ENCODE measurements around the gene NDUFS8.

Gene NDUFS8

DNA sequence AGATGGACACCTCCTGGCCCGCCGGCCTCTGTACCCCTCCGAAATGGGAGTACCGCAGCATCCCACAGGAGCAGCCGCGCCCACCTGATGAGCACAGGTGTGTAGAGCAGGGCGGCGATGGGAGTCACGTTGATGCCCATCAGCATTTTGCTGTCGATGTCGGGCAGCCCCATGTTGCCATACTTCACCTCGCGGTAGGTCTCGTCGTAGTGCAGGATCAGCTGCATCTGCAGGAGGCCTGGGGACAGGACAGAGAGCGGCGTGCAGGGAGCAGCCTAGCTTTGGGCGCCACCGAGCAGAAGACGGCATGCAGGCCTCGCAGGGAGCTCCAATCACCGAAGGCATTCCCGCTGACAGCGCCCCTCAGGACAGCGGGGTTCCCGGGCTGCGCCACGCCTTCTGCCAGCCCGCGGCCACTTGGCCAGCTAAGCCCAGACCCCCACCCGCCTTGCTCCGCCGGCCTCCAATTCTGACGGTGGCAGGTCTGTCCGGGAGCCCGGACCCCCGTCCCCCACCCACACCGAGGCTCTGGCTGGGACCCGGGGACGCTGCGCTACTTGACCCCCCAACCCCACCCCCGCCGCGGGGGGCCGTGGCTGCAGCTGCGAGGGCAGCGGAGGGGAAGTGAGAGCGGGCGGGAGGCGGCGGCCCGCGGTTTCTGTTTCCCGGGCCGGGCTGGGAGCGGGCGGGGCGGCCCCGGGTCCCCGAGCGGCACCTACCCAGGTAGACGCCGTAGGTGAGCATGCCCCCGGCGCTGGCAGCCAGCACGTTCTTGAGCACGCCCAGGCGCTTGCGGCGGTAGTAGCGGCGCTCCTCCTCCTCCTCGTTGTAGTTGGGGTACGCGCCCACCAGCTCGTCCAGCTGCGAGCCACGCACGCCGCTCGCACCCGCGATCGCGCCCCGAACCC lies 27.3 kb upstream of the NDUFS8 start:
- in situ Hi-C loops (cut with HindIII; ENCODE audit: low sequenced_read_pairs), result no loop called here

GRCh38 chr11:68003846-68004550 lies 26.5 kb upstream of the NDUFS8 start, which contains the start of gene UNC93B1:
TSS of gene UNC93B1 (minus strand) at chr11:68004097. CDS start at chr11:68004043, 54 bp downstream.
- in situ Hi-C loops (cut with HindIII; ENCODE audit: low sequenced_read_pairs), result no loop called here

DNA sequence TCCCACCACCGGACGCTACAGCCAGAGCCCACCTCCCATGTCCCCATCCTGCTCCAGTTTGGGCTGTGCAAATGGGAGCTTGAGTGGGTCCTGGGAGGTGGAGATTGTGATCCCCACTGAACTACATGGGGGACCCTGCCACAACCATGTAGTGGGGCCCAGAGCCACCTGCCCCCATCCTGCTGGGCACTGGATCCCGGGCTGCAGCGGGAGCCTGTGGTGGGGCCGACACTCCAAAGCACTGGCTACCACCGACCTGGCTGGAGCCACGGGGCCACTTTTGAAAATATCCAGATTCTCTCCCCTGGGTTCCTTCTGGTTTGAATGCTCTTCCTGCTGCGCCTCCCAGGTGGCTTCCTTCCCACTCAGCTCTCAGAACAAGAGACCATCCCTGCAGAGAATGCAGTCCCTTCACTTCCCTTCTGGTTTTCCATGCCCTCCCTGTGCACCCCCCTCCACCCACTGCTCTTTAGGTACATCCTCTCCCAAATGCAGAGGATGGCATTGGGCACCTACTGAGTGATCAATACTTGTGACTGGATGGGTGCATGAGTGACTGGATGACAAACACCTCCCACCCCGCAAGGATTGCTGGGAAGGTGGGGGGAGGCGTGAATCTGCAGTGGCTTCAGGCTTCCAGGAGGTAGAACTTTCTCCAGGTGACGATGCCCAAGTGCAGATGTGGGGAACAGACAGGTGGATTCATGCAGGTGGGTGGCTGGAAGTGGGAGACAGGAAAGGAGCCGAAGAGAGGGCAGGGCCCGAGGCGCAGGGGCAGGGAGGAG lies 25.7 kb upstream of the NDUFS8 start:
- in situ Hi-C loops (cut with HindIII; ENCODE audit: low sequenced_read_pairs), result no loop called here

- in situ Hi-C loops (cut with HindIII; ENCODE audit: low sequenced_read_pairs), result no loop called here
Observed at GRCh38 chr11:68006606-68007166, 23.8 kb upstream of the NDUFS8 start.

- in situ Hi-C loops (cut with HindIII; ENCODE audit: low sequenced_read_pairs), result no loop called here
Observed at GRCh38 chr11:68007498-68008380, 22.7 kb upstream of the NDUFS8 start.

DNA sequence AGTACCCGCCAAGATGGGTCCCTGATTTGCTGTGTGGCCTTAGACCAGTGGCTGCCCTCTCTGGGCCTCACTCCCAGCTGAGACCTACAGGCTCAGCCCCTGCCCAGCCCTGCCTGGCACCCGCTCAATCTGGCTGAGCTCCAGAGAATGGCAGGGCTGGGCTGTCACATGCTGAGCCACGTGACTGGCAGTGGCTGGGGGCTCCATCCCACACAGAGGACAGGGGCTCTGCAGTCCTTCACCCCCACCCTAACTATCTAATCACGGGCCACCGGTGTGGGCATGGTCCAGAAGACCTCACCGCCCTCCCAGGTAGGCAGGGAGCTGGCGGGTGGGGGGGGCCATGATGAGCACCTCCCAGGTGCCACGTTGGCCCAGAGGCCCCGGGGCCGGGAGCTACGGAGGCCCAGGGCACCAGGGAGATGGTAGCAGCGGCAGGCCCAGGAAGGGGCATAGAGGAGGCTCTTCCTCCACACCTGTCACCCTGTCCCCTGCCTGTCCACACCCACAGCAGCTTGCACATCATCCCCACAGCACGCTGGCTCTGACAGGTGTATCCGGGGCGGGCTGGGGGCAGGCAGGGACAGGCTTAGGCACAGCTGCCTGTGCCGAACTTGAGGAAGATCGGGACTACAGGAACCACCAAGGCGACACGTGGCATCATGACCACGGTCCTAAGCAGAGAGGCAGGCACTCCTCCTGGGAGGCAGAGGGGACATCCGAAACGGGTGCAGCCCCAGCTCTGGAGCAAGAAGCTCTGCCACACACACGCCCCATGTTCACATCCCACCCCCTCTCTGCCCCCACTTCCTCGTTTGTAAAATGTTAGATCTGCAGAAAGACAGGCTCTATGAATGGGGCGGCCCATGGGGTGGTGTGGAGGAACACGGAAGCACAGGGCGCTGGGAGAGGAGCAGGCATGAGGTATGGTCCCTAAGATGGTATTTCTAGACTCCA lies 21.8 kb upstream of the NDUFS8 start:
- in situ Hi-C loops (cut with HindIII; ENCODE audit: low sequenced_read_pairs), result no loop called here

GRCh38 chr11:68009391-68010089 lies 20.9 kb upstream of the NDUFS8 start:
- in situ Hi-C loops (cut with HindIII; ENCODE audit: low sequenced_read_pairs), result no loop called here

DNA sequence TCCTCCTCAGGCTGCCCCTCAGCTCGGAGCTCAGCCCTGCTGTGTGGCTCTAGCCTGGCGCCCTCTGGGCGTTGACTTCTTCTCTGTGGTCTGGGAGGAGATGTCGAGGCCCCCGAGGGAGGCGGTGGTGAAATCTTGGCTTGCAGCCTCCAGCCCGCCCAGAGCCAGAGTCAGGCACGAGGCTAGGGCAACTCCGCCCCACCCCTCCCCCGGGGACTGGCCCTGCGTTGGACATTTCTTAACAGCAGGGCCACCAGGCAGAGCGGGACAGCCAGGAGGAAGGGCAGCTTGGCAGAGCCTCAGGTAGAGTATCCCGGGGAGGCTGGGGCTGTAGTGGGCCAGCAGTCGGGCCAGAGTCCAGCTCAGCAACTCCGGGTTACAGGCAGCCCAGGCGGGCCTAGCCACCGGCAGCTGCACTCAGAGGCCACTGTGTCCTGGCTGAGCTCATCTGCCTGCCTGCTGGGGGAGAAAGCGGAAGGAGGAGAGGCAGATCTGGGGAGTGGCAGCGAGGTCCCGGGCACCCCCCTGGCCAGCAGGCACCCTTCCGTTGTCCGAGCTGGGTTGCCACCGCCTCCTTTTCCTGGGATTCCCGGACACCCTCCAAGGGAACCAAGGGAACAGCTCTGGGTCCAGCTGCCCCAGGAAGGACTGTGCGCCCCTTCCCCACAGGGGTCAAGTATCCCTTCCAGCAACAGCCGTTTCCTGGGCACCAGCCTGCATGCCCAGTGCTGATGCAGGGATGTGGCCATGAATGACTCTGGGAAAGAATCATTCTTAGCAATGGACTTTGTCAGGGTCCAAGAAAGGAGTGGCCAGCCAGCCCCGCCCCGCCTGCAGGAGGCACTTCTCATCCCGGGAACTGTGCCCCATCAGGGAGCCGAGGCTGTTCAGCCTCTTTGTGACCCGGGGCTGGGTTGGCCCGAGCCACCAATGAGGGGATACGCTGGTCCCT lies 20.1 kb upstream of the NDUFS8 start, which contains the start of gene ALDH3B1:
TSS of gene ALDH3B1 (plus strand) at position 238 of the 952 bp plus-strand sequence. CDS start 4,971 bp downstream, outside the sequence.
- in situ Hi-C loops (cut with HindIII; ENCODE audit: low sequenced_read_pairs), result no loop called here

DNA sequence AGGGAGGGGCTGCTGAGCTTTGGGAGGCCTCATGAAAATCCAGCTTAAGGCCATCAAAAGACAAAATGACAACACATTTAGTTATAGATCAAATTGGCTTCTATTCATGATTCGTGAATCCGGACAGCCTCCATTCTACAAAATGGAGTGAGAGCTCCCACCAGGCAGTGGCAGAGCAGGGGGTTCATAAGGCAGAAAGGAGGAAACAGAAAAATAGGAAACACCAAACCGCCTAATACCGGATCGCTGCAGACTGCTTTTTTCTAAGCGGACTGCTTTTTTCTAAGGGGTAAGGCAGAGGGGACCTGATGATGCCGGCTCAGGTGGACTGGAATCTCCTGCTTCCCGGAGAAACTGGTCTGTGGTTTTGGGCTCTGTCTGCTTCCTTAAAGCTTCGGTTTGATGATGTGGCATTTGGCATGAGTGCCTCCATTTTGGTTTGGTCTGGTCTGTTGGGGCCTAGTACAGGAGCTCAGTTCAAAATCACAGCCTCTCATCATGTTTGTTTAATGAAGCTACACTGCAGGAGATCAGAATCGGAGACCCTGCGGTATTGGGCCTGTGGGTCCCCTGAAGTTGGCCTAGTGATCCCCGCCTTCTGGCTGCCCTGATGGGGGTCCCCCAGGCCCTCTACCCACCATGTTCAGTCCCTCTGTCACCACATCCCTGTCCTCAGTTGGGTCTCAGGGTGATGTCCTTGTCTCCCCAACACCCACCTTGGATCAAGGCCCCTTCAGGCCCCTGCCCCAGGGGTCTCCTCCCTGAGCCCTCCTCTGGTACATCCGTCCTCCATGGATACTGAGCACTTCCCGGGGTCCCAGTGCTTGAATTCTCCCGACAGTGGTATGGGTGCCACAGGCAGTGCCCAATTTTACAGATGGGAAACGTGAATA lies 19.2 kb upstream of the NDUFS8 start:
- in situ Hi-C loops (cut with HindIII; ENCODE audit: low sequenced_read_pairs), result no loop called here

GRCh38 chr11:68012044-68012842 lies 18.2 kb upstream of the NDUFS8 start:
- in situ Hi-C loops (cut with HindIII; ENCODE audit: low sequenced_read_pairs), result no loop called here

- in situ Hi-C loops (cut with HindIII; ENCODE audit: low sequenced_read_pairs), result no loop called here
Observed at GRCh38 chr11:68012843-68013610, 17.5 kb upstream of the NDUFS8 start.

- in situ Hi-C loops (cut with HindIII; ENCODE audit: low sequenced_read_pairs), result no loop called here
Observed at GRCh38 chr11:68013611-68014156, 16.8 kb upstream of the NDUFS8 start.

DNA sequence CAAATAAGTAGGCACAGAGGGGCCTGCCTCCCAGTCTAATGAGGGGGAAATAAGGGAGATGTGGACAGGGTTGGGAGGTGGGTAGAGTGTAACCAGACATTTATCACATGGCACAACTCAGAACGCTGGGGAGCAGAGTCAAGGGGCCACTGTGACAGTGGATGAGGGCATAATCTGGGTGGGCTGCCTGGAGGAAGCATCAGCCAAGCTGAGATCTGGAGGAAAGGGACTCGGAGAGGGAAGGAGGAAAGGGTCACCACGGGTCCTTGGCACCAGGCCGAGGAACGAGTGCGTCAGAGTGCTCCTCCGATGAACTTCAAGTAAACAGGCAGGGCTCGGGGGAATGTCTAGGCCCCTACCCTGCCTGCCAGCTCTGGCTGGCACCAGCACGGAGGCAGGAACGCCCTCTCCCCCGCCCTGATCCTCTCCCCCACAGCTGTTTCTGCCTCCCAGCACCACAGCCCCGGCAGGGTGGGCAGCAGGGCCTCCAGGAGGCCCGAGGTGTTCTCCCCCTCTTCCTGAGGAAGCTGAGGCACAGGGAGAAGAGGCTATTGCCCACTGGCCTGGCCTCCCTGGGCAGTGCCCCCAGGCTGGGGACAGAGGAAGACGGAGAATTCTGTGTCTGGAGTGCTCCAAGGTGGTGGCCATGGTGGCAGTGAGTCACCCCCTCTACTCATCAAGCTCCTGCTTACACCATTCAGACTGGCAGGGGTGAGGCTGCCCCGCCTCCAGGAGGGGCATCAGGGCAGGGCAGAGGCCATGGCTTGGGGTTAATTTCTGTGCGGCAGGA lies 16.1 kb upstream of the NDUFS8 start:
- in situ Hi-C loops (cut with HindIII; ENCODE audit: low sequenced_read_pairs), result no loop called here
